GM12874 (cell line): Measurements from ENCODE around the gene FASTKD3.

Experiments used
- TF ChIP-seq, protein P1 (sequence below): IDR thresholded peaks from 2 replicates; pipeline ENCODE4 v1.5.1; 2011; ENCODE audit warnings: low read depth, mild to moderate bottlenecking, control low read depth, low read length, moderate library complexity; ENCODE audit not compliant: insufficient read depth

Gene FASTKD3

DNA sequence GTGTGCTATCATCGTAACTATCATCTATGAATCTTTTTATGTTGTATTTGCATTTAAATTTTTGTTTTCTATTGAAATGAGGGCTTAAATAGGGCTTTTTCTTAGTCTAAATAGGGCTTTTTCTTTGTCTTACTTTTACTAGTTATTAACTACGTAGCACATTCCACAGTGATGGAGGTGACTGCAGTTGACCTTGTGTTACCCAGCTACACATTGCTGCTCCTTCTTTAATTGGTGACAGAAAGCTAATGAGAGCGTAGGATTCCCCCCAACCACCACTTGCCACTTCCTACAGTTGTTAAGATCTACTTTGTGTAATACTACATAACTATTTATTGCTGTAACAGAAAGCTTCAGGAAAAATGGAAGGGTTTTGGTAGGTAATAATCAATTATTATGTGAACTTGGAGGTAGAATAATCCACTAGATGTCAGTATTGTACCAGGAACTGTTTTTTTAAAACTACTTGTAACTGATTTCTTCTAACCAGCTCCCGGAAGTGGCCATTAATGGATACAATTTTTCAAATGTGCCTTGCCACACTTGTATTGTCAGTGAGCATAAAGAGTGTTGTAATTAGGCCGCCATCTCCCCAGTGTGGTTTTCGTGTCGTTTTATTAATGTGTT lies 18.1 kb upstream of the FASTKD3 start:
- TF ChIP-seq, protein P1, sequence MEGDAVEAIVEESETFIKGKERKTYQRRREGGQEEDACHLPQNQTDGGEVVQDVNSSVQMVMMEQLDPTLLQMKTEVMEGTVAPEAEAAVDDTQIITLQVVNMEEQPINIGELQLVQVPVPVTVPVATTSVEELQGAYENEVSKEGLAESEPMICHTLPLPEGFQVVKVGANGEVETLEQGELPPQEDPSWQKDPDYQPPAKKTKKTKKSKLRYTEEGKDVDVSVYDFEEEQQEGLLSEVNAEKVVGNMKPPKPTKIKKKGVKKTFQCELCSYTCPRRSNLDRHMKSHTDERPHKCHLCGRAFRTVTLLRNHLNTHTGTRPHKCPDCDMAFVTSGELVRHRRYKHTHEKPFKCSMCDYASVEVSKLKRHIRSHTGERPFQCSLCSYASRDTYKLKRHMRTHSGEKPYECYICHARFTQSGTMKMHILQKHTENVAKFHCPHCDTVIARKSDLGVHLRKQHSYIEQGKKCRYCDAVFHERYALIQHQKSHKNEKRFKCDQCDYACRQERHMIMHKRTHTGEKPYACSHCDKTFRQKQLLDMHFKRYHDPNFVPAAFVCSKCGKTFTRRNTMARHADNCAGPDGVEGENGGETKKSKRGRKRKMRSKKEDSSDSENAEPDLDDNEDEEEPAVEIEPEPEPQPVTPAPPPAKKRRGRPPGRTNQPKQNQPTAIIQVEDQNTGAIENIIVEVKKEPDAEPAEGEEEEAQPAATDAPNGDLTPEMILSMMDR, result peak; percentile 16; the same call in 1 of the 2 replicates

DNA sequence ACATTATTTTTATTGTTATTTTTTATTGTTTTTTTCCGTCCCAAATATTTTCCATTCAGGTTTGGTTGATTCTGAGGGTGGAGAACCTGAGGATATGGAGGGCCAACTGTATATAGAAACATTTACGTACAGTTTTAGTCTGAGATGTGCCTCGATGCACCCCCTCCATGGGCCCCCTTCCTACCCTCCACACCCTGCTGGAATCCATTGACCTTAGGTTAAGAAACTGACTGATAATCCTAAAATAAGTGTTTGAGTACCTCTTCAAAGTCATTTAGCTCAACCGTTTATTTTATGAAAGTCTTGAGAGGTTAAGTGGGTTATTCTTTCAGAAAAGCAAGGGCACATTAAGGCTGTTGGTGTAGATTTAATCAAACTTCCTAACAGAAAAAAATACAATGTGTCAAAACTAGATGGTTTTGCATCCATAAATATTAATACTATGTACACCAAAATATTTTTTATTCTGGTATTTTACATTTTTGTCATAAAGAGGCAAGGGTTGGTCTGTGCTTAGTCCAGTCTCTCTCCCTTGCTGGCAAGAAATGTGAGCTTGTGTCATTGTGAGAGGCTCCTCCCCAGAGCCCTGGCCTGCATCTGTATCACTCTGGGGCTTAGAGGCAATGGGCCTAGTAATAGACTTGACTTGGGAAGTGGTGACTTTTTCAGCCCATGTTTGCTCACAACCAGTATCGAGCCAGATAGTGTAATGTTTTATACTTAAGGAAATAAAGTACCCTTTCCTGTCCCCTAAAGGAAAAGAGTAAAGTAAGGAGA lies 15.8 kb upstream of the FASTKD3 start:
- TF ChIP-seq, protein P1, result no peak

DNA sequence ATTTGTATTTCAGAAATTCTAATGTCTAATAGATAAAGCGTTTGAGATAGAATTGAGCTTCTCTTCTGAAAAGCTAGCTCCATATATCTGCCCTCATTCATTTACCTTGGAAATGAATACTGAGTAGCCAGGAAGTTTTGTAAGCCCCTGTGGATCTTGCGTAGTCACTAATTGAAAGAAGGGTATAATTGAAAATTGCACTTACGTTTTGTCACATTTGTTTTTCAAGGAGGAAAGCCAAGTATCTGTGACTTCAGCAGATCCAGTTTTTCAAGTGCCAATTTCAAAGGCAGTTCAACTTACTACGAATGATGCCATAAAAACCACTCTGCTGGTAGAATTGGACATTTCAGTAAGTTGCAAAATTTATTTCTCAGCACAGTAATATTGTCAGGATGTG lies 14.1 kb upstream of the FASTKD3 start:
- TF ChIP-seq, protein P1, result no peak

DNA sequence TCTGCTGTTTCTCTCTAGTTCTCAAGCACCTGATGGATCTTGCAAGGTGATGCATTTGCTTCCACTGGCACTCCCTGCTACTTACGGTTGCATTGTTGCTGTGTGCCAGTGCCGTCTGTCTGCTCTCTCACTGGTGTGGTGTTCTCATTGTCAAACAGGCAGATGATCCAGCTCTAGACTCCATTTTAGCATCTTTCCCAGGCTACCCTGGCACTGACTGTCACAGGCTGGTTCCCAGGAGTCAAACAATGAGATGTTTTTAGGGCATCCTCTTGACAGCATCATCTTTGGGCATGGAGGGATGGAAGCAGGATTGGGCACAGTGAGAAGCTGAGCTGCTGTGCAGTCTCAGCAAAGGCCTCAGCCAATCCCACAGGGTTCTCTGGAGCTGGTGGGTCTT lies 13.0 kb upstream of the FASTKD3 start:
- TF ChIP-seq, protein P1, result no peak

DNA sequence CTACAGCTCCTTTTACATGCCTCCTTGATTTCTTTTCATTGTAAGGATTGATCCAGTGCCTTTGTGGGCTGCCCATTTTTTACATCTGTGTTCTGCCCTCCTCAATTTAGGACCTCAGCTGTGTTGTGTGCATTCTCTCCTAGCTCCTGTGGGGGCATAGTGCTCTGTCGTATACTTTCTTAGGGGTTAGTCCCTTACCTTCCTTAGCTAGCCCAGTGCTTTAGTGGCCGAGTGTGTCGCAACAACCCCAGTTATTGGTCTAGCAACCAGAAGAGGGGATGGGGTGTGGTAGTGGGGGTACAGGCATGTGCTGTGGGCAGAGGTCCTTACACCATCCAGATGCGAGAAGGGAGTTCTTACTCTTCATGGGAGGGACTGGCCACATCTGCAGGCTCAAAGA lies 12.3 kb upstream of the FASTKD3 start:
- TF ChIP-seq, protein P1, result no peak

DNA sequence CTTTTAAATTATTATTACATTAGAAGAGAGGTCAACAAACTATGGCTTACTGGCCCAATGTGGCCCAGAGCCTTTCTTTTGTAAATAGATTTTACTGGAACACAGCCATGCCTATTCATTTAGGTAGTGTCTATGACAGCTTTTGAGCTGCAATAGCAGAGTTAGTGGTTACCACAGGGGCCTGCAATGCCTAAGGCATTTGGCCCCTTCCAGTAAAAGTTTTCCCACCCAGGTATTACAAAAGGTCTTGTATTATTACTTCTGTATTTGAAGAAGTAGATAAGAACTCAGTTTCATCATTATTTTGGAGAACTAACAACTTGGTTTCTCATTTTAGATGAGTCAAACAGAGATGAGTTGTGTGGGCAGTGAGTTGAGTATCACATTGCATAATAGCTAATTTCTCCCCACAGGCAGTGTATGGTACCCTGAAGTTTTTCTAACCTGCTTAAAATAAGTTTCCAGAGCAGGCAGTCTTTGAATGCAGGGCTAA lies 9.6 kb upstream of the FASTKD3 start:
- TF ChIP-seq, protein P1, result no peak

DNA sequence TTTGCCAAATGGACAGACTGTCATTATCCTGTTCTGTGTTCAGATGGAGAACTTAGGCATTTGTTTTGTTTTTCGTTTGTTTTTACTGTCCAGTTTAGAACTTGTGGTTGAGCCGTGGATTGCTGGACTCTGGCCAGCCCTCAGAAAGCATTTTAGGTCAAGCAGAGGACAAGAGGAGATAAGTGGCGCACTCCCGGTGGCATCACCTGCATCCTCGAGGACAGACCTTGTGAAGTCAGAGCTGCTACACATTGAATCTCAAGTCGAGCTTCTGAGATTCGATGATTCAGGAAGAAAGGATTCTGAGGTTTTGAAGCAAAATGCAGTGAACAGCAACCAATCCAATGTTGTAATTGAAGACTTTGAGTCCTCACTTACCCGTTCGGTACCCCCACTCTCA lies 9.0 kb upstream of the FASTKD3 start:
- TF ChIP-seq, protein P1, result no peak
